GM18868 (cell line): ENCODE results near the gene LARP1.
"Not testable (repeated sequence)": the region's sequence is repeated elsewhere in the genome, so short reads cannot be mapped to it uniquely, and the experiment has no call there.

ENCODE experiments used
- ATAC-seq: cut with Tn5 transposase; IDR thresholded peaks from one replicate; pipeline ENCODE4 v1.9.1; 2021; ENCODE audit warnings: mild to moderate bottlenecking, moderate library complexity; ENCODE audit not compliant: unreplicated experiment

Gene LARP1

GRCh38 chr5:154734370-154735248, 20.6 kb upstream of the LARP1 start:
- no peak for ATAC-seq

- ATAC-seq: not testable (repeated sequence)
Observed at GRCh38 chr5:154735362-154735761, 19.8 kb upstream of the LARP1 start.

- ATAC-seq: not testable (repeated sequence)
Observed at GRCh38 chr5:154736372-154736771, 18.8 kb upstream of the LARP1 start.

- no peak for ATAC-seq
Observed at GRCh38 chr5:154737667-154738320, 17.4 kb upstream of the LARP1 start.

- ATAC-seq: no peak
Observed at GRCh38 chr5:154740483-154740882, 14.7 kb upstream of the LARP1 start.

GRCh38 chr5:154740957-154741356, 14.2 kb upstream of the LARP1 start:
- ATAC-seq: no peak

- no peak for ATAC-seq
Observed at GRCh38 chr5:154741415-154741814, 13.8 kb upstream of the LARP1 start.

GRCh38 chr5:154743812-154744211, 11.4 kb upstream of the LARP1 start:
- ATAC-seq: no peak

- ATAC-seq: no peak
Observed at GRCh38 chr5:154745349-154745748, 9.8 kb upstream of the LARP1 start.

- no peak for ATAC-seq
Observed at GRCh38 chr5:154749491-154749890, 5.7 kb upstream of the LARP1 start.

- ATAC-seq: not testable (repeated sequence)
Observed at GRCh38 chr5:154750641-154751040, 4.5 kb upstream of the LARP1 start.

GRCh38 chr5:154751854-154752253, 3.3 kb upstream of the LARP1 start:
- no peak for ATAC-seq

GRCh38 chr5:154753792-154754191, 1.4 kb upstream of the LARP1 start:
- ATAC-seq: no peak

- peak; percentile 89 for ATAC-seq
Observed at GRCh38 chr5:154754460-154755360, 467 bp upstream of the LARP1 start.

GRCh38 chr5:154756009-154756867, 1.1 kb downstream of the LARP1 start:
- ATAC-seq: no peak

- no peak for ATAC-seq
Observed at GRCh38 chr5:154756868-154757813, 2.0 kb downstream of the LARP1 start.

GRCh38 chr5:154757814-154758406, 2.7 kb downstream of the LARP1 start:
- no peak for ATAC-seq

- ATAC-seq: no peak
Observed at GRCh38 chr5:154758493-154758892, 3.3 kb downstream of the LARP1 start.

GRCh38 chr5:154758977-154759376, 3.8 kb downstream of the LARP1 start:
- no peak for ATAC-seq
